ENCODE data around the gene HSDL2. TPM values are rescaled to one million over a fixed set of nuclear protein-coding genes. Genes with fewer than 3 reads are reported as not detected.

Gene HSDL2
- total RNA-seq, 1 donor from 2014 or later, result 284 TPM

DNA sequence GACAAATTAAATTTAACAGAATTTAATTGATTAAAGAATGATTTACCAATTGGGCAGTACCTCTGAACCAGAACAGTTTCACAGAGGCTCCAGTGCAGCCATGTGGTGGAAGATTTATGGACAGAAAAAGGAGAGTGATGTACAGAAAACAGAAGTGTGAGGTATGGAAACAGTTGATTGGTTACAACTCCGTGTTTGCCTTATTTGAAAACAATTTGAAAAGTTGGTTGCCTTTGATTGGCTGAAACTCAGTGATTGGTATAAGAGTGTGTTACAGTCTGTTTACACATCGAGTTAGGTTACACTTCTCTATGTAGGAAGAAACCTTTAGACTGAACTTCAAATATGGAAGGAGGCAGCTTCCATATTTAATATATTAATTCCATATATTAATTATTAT lies 136.9 kb downstream of the HSDL2 start:
- no peak for ATAC-seq
- intact Hi-C loops (cut with micrococcal nuclease), result no loop called here
- DNase-seq, result no peak

DNA sequence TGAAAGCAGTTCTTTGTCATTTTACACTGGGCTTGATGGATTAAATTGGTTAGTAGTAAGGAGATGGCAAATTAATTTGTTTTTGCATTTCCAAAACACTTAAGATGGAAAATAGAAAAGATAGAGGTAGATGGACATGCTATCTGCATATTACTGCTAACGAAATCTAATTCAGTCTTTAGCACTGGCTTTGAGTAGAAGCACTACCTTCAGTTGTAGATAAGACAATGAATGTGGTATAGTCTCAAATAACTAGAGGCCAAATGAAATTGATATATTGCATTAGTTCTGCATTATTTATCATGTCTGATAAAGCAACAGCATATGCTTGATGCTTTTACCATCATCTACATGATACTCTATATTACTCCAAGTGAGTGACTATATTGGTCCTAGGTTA lies 140.2 kb downstream of the HSDL2 start:
- intact Hi-C loops (cut with micrococcal nuclease), result no loop called here
- DNase-seq, result no peak
- ATAC-seq, result no peak

DNA sequence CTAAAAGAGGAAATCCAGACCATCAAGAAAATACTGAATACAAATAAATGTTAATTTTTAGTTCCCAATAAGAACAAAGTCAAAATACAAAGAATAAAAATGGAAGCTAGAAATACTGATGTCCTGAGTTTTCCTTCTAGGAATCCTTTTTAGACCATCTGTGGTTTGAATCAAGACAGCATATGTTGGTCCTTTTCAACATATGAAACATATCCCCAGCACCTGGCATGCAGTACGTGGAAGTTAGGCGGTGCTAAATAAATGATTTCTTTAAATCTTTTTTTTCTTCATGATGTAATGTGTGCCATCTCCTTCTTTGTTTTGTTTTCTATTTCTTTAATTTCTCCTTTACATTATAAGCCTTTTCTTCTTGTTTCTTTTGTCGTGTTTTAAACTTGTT lies 140.7 kb downstream of the HSDL2 start:
- intact Hi-C loops (cut with micrococcal nuclease), result no loop called here
- ATAC-seq (no peak), DNase-seq (no peak)

Other genes starting within 250 kb of the HSDL2 start
- 6.8 TPM for gene SUSD1, start 204.8 kb upstream of the HSDL2 start, total RNA-seq
- 19.4 TPM for gene PTBP3, start 46.5 kb upstream of the HSDL2 start, total RNA-seq
- gene KIAA1958, start 106.7 kb downstream of the HSDL2 start, total RNA-seq, result 4.9 TPM